Activated naive CD8-positive, alpha-beta T cell (primary cell): ENCODE results near the gene TMEM8B.
"Not testable (repeated sequence)": the region's sequence is repeated elsewhere in the genome, so short reads cannot be mapped to it uniquely, and the experiment has no call there.

Source experiments
- H3K27ac Mint-ChIP-seq: one replicate; pipeline ENCODE4 v1.8.0; 2021; ENCODE audit warnings: mixed read lengths
- H3K27me3 Mint-ChIP-seq: one replicate; pipeline ENCODE4 v1.8.0; 2021; ENCODE audit warnings: mixed read lengths
- H3K36me3 Mint-ChIP-seq: one replicate; pipeline ENCODE4 v1.8.0; 2021; ENCODE audit warnings: mixed read lengths
- H3K4me1 Mint-ChIP-seq: one replicate; pipeline ENCODE4 v1.8.0; 2021; ENCODE audit warnings: low read depth, mixed read lengths
- H3K4me3 Mint-ChIP-seq: one replicate; pipeline ENCODE4 v1.8.0; 2021; ENCODE audit warnings: mild to moderate bottlenecking, mixed read lengths
- H3K9me3 Mint-ChIP-seq: one replicate; pipeline ENCODE4 v1.8.0; 2021; ENCODE audit warnings: low read depth, mixed read lengths

Gene TMEM8B

GRCh38 chr9:35897376-35898099 is 68.5 kb downstream of the TMEM8B start:
- not testable (repeated sequence) for H3K4me1 Mint-ChIP-seq, H3K36me3 Mint-ChIP-seq, H3K9me3 Mint-ChIP-seq, H3K27ac Mint-ChIP-seq, H3K4me3 Mint-ChIP-seq, H3K27me3 Mint-ChIP-seq

DNA sequence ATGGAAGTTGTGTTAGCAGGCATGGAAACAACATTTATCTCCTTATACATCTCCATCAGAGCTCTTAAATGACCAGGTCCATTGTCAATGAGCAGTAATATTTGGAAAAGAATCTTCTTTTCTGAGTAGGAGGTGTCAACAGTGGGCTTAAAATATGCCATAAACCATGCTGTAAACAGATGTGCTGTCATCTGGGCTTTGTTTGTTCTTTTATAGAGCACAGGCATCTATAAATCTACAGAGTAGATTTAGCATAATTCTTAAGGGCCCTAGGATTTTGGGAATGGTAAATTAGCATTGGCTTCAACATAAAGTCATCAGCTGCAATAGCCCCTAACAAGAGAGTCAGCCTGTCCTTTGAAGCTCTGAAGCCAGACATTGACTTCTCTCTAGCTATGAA is 69.3 kb downstream of the TMEM8B start:
- Mint-ChIP-seq H3K4me1 (peaks cover 3% of the 10 kb centered on the region), H3K9me3 (no peaks in the 10 kb centered on the region), H3K4me3 (no peak overlapping the region), H3K27me3 (peaks cover 7% of the 10 kb centered on the region), H3K36me3 (no peaks in the 10 kb centered on the region), H3K27ac (no peak overlapping the region)

DNA sequence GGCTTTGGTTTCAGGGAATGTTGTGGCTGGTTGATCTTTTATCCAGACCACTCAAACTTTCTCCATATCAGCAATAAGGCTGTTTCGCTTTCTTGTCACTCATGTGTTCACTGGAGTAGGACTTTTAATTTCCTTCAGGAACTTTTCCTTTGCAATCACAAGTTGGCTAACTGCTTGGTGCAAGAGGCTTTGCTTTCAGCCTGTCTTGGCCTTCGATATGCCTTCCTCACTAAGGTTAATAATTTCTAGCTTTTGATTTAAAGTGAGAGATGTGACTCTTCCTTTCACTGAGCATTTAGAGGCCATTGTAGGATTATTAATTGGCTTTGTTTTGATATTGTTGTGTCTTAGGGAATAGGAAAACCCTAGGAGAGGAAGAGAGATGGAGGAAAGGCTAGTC is 70.0 kb downstream of the TMEM8B start:
- Mint-ChIP-seq H3K36me3 (no peaks in the 10 kb centered on the region), H3K4me3 (no peak overlapping the region), H3K27ac (no peak overlapping the region), H3K4me1 (peaks cover 3% of the 10 kb centered on the region), H3K27me3 (peaks cover 4% of the 10 kb centered on the region), H3K9me3 (no peaks in the 10 kb centered on the region)

DNA sequence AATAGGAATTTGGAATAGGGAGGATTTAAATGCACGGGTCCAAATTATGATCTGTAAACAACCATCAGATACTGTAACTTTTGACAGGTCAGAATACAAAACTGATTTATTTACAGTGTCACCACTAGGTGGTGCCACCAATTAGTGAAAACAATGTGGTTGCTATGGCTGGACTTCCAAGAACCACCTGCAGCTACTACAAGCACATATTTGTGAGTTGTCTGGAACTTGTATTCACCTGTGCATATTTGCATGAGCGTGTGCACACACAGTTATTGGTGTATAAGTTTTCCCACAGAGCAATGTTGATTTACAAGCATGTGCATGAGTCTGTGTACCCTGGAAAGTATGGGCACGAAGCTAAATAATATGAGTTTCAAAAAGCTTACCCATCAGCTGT is 74.0 kb downstream of the TMEM8B start:
- H3K27me3 Mint-ChIP-seq, result peaks cover 1% of the 10 kb centered on the region
- no peak overlapping the region for H3K4me3 Mint-ChIP-seq
- peaks cover 18% of the 10 kb centered on the region for H3K4me1 Mint-ChIP-seq
- no peaks in the 10 kb centered on the region for H3K9me3 Mint-ChIP-seq
- no peak overlapping the region for H3K27ac Mint-ChIP-seq
- no peaks in the 10 kb centered on the region for H3K36me3 Mint-ChIP-seq

DNA sequence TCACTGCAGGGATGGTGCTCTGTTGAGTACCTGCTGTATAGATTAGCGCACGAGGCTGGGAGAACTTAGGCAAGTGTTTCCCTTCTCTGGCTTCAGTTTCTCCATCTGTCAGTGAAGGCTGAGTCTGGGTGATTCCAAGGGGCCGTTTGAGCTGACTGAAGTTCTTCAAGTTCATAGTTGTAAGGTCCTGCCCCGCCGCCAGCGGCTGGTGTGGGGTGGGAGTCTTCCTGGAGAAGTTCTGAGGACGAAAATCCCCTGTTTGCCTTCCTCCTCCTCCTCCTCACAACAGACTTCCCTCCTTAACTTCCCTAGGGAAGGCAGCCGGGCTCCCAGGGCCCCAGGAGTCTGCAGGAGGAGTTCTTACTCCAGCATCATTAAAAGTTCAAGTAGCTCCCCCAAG is 75.3 kb downstream of the TMEM8B start:
- Mint-ChIP-seq H3K27me3 (peaks cover 1% of the 10 kb centered on the region), H3K9me3 (no peaks in the 10 kb centered on the region), H3K36me3 (no peaks in the 10 kb centered on the region), H3K4me1 (peaks cover 30% of the 10 kb centered on the region), H3K4me3 (no peak overlapping the region), H3K27ac (no peak overlapping the region)

DNA sequence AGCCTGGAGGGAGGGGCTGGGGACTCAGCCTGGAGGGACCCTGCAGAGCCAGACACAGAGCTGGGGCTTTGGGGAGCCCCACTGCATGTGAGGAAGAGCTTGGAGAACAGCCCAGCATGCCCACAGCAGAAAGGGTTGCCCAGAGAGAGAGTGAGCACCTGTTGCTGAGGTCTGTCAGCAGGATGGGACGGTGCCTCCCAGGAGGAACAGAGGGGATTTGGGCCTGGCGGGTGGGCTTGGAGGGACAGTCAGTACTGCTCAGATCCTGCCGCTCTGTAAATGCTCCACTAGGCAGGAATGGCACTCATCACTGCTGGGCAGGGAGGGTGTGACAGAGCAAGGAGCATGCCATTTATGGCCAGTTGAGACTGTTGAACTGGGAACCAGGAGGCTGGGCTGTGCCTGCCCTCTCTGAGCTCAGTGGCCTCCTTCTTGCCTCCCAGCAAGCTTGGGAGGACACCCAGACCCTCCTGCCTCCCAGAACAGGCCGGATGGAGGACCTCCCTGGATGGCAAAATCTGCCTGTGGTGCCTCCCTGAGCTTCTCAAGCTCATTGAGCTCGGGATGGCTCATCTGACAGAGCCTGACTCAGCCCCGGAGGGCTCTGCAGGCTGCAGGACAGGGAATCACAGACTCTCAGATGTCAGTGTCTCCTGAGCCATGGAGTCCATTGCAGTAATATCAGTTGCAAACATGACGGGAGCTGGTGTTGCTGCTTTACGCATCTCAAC is 76.2 kb downstream of the TMEM8B start:
- Mint-ChIP-seq H3K9me3 (no peaks in the 10 kb centered on the region), H3K4me1 (peaks cover 37% of the 10 kb centered on the region), H3K27me3 (peaks cover 1% of the 10 kb centered on the region)

GRCh38 chr9:35905912-35906679 is 77.1 kb downstream of the TMEM8B start, which contains the start of gene HRCT1:
TSS of gene HRCT1 (plus strand) at chr9:35906202. CDS start at chr9:35906288, 86 bp downstream.
- peaks cover 45% of the 10 kb centered on the region for H3K4me1 Mint-ChIP-seq
- no peaks in the 10 kb centered on the region for H3K36me3 Mint-ChIP-seq
- H3K27me3 Mint-ChIP-seq, result peaks cover 1% of the 10 kb centered on the region
- no peak within 1 kb of the TSS for H3K27ac Mint-ChIP-seq
- no peaks in the 10 kb centered on the region for H3K9me3 Mint-ChIP-seq
- no peak within 1 kb of the TSS for H3K4me3 Mint-ChIP-seq

More for the DNA sequence above, 76.2 kb downstream of the TMEM8B start:
- no peak overlapping the region for H3K4me3 Mint-ChIP-seq
- H3K27ac Mint-ChIP-seq, result no peak overlapping the region
- H3K36me3 Mint-ChIP-seq, result no peaks in the 10 kb centered on the region

- Mint-ChIP-seq H3K27ac (no peak overlapping the region), H3K36me3 (no peaks in the 10 kb centered on the region), H3K27me3 (no peaks in the 10 kb centered on the region), H3K4me1 (peaks cover 54% of the 10 kb centered on the region), H3K4me3 (no peak overlapping the region), H3K9me3 (no peaks in the 10 kb centered on the region)
These were observed 78.1 kb downstream of the TMEM8B start for GRCh38 chr9:35906923-35907699.

DNA sequence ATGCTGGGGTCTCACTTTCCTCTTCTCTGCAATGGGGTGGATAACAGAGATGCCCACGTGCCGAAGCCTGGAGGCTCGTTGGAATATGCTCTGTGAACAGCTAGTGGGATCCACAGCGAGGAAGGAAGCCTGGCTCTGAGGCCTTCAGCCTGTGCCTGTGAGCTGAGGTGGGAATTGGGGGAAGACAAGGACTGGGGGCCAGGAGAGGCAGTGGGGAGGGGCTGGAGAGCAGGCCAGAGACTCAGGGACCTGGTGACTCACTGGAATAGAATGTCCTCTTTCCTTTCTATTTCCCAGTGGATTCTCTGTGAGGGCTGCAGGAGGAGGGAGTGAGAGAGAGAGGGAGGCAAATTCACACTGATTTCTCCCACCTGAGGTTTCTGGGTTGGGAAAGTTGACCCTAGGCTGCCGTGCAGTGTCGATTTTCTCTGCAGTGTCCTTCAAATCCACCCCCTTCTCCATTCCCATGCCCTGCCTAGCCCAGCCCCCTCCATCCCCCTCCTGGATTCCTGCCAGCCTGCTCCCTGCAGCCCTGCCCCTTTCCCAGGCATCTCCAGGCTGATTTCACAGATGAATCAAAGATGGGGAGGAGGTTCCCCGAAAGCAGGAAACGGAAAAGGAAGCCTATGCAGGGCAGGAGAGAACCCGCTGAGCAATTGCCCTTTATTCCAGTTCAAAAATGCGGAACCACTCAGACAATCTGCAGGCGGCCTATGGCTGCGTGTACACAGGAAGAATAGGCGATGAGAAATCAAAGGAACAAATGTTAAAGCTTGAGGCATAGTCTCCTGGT is 78.9 kb downstream of the TMEM8B start:
- Mint-ChIP-seq H3K27ac (no peak overlapping the region), H3K9me3 (no peaks in the 10 kb centered on the region), H3K36me3 (no peaks in the 10 kb centered on the region), H3K4me3 (peak overlapping the region; percentile 23), H3K4me1 (peaks cover 59% of the 10 kb centered on the region), H3K27me3 (no peaks in the 10 kb centered on the region)

DNA sequence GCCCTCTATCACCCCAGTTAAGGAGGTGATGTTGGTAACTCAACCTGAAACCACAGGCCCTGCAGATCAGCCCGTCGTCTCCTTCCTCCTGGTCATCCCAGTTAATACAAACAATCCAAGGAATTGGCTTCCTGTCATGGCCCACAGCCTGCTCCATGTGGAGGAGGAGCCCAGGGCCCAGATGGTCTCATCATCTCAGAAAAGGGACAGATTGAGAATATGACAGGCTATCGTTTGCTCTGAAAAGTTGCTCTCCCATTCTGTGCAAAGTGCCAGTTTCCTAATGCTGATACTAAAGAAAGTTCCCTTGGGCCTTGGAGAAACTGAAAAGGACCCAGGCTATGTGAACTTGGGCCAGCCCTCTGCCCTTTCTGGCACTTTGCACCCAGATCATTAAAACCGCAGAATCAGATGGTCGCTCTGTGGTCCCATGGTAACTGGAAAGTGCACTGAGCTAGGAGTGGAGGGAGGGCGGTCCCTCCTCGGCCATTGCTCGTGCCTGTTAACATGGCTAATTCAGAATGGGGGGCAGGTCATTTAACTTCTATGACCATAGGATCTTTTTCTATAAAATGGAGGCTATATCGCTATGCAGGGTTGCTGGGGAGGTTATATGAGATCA is 79.6 kb downstream of the TMEM8B start:
- no peaks in the 10 kb centered on the region for H3K9me3 Mint-ChIP-seq
- H3K36me3 Mint-ChIP-seq, result no peaks in the 10 kb centered on the region
- peaks cover 55% of the 10 kb centered on the region for H3K4me1 Mint-ChIP-seq
- H3K27ac Mint-ChIP-seq, result peak overlapping the region; percentile 72
- no peaks in the 10 kb centered on the region for H3K27me3 Mint-ChIP-seq
- no peak overlapping the region for H3K4me3 Mint-ChIP-seq

DNA sequence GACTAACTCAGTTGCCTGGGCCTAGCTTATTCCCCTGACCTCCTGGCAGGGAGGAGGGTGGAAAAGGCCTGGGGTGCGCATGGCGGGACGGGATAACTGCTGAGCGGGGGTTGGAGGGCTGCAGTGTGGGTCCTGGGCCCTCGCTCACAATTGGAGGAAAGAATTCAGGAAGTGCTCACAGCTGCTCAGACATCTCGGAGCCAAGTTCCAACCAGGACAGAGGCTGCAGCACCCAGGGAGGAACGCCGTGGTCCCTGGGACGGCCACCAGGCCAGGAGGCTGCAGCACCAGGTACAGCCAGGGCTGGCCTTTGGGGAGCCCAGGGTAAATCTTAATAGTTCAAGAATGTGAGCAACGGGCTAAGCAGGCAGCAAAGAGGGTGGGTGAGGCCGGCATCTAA is 80.2 kb downstream of the TMEM8B start, which contains the start of gene SPAAR:
Gene SPAAR (plus strand): TSS at position 217 of the 400 bp plus-strand sequence. CDS start 974 bp downstream, outside the sequence.
- Mint-ChIP-seq H3K9me3 (no peaks in the 10 kb centered on the region), H3K27me3 (no peaks in the 10 kb centered on the region), H3K4me3 (no peak within 1 kb of the TSS), H3K27ac (peak within 1 kb of the TSS; percentile 72), H3K36me3 (no peaks in the 10 kb centered on the region), H3K4me1 (peaks cover 55% of the 10 kb centered on the region)

- H3K36me3 Mint-ChIP-seq, result no peaks in the 10 kb centered on the region
- H3K9me3 Mint-ChIP-seq, result no peaks in the 10 kb centered on the region
- peak overlapping the region; percentile 61 for H3K27ac Mint-ChIP-seq
- no peaks in the 10 kb centered on the region for H3K27me3 Mint-ChIP-seq
- H3K4me1 Mint-ChIP-seq, result peaks cover 55% of the 10 kb centered on the region
- no peak overlapping the region for H3K4me3 Mint-ChIP-seq
These were observed 80.9 kb downstream of the TMEM8B start for GRCh38 chr9:35909687-35910612.
